GM21526 (cell line): ENCODE results near the gene FTO.
"Not testable (repeated sequence)": the region's sequence is repeated elsewhere in the genome, so short reads cannot be mapped to it uniquely, and the experiment has no call there.

Experiments
- ATAC-seq: cut with Tn5 transposase; IDR thresholded peaks from one replicate; pipeline ENCODE4 v1.9.1; 2021; ENCODE audit warnings: moderate library complexity; ENCODE audit not compliant: unreplicated experiment, low FRiP score

The FTO gene

GRCh38 chr16:54181683-54182329 lies 477.9 kb downstream of the FTO start:
- ATAC-seq: not testable (repeated sequence)

DNA sequence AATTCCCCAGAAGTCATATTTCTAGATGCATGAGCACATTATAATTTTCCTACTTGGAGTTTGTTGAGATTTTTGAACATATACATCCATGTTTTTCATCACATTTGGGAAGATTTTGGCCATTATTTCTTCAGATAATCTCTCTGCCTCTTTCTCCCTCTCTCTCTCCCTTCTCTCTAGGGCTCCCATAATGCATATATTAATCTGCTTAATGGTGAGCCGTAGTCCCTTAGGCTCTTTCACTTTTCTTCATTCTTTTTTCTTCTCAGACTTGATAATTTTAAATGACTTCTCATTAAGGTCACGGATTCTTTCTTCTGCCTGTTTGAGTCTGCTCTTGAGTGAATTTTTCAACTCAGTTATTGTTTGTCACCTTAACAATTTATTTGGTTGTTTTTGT lies 481.1 kb downstream of the FTO start:
- no peak for ATAC-seq

DNA sequence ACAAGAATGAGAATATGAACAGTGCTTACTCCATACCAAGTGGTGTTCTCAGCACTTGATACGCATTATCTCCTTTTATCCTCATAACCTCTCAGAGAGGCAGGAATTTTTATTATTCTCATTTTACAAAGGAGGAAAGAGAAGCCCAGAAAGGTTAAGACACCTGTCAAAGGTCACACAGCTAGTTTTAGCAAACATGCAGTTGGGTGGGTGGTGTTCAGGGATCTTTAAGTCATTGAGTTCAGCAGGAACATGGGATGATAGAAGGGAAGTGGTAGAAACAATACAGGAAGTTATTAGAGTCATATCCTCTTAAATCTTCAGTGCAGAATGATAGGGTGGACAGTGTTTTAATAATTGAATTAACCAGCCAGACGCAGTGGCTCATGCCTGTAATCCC lies 487.2 kb downstream of the FTO start:
- ATAC-seq: no peak

GRCh38 chr16:54191592-54191991 lies 487.6 kb downstream of the FTO start:
- no peak for ATAC-seq

GRCh38 chr16:54193013-54193664 lies 489.2 kb downstream of the FTO start:
- ATAC-seq: no peak

GRCh38 chr16:54193665-54194333 lies 489.8 kb downstream of the FTO start:
- peak; percentile 96 for ATAC-seq

DNA sequence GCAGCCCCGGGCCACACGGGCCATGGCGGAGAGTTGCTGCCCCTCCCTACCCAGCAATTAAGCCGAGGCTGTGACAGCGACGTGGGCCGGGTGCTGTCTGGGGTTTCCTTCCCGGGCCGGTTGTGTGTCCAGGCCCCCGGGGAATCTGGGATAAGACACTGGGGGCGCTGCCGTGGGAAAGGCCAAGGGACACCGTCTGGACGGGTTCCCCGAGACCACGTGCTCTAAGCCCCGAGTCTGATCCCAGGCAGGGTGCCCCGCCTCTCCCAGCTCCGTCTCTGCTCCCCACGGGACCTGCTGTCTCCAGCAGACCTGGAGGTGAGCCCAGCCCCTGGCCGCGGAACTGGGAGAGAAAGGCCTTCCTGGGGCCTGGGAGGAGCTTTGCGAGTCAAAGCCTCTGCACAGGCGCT lies 490.4 kb downstream of the FTO start:
- ATAC-seq: no peak

DNA sequence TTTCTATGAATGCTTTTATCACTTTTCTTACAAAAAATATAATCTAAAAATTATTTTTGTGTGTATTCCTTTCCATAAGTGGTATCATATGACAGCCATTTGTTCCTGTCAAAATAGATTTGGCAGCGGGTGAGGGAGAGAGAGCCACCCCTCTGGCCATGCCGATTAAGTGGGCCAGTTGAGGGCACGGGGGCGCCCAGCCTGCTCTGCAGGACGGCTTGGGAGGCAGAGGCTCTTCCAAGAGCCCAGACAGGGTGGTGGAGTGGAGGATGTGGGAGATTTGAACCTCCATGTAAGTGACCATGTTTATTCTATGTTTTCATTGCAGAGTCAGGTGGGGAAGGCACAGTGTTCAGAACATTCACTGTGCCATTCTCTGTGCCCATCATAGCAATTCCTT lies 493.8 kb downstream of the FTO start:
- no peak for ATAC-seq

DNA sequence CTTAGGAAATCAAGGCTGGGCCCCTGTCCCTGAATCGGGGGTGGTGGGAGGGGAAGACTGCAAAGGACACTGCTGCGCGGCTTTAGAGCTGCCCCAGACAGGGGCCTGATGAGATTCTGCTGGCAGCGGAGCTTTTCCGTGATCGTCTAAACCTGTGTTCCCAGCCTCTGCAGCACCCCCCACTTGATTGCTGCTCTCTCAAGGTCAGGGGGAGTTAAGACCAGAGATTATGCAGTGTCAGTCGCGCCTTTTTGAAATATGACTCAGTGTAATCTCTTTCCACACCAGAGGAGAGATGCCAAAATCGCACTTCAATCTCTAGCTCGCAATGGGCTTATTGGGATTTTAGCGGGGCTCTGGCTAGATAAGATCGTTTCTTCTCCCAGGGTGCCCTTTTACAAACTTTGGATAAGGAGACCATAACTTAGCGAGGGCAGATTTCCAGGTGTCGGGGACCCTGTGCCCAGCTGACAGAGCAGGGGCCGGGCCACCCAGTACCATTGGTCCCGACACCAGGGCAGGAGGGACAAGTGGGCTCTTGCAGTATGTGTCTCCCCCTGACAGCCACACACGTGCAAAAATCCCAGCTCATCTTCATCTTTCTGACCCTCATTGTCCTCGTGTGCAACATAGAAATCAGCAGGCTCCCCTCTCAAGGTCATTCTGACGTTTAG lies 495.7 kb downstream of the FTO start:
- ATAC-seq: no peak

DNA sequence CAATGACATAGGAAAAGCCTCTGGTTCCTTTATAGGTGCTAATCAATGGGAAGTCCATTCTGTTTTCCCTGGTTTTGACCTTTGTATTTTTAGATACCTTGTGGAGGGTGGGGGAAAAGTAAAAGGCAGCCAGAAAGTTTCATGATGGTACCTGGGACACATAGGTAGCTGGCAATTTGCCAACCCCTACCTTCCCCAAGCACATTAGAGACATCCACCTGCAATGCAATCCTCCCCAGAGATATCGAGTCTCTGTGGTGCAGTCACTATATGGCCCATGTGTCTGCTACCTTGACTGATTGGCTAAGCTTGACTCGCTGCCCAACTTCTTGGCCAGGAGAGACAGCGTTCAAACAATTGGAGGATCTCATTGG lies 496.2 kb downstream of the FTO start:
- ATAC-seq: no peak

GRCh38 chr16:54200720-54201119 lies 496.8 kb downstream of the FTO start:
- no peak for ATAC-seq

DNA sequence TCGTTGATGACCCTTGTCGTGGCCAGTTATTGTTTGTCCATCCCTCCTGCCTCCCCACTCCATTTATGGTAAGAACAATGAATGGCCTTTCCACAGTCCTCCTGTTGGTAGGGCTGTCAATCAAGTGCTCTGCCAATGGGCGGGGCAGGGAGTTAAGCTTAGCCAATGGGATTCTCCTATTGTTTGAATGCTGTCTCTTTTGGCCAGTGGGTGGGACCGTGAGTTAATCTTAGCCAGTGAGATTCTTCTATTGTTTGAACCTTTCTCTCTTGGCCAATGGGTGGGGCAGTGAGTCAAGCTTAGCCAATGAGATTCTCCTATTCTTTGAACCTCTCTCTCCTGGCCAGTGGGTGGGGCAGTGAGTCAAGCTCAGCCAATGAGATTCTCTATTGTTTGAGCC lies 497.2 kb downstream of the FTO start:
- no peak for ATAC-seq
